NCI-H2081 (cell line): ENCODE results near the gene OSBPL1A.
A peak's percentile ranks its signal among the peaks of the same experiment; 100 is the strongest.

Source experiments
- DNase-seq, 2 experiments: peaks; one replicate each; lab custom pipeline; 2025; lab: John Stamatoyannopoulos, UW

The OSBPL1A gene

DNA sequence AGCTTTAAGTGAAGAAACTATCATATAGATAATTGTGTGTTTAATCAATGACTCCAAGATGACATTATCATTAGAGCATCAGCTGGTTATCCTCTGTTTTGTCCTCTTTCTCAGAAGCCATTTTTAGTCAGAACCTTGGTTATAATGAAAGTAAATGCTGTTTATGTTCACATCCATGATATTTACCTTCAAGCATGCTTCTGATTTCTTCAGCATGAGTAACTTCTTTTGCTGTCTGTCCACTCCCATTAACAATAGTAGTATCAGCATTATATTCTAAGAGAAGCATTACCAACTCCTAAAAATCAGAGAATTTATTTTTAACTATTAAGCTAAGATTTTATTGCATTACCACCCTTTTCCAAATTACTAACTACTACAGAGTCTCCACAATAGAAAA lies 56.3 kb downstream of the OSBPL1A start:
- no peak for DNase-seq

DNA sequence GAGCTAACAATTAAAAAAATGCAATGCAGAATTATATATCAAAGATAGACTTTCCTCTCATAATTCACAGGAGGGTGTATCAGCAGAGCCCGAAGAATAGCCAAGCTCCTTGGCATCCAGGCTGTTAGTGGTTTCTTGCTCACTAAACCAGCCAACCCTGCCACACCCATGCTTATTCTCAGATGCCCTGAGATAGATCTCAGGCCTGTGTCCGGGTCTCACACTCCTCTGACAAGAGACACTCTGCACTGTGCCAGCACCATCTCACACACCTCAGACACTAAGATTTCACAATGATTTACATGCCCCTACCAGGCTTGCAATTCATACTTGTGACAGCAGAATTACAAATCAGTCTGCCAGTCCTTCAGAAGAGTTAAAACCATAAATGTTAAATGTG lies 64.5 kb downstream of the OSBPL1A start:
- no peak for DNase-seq

DNA sequence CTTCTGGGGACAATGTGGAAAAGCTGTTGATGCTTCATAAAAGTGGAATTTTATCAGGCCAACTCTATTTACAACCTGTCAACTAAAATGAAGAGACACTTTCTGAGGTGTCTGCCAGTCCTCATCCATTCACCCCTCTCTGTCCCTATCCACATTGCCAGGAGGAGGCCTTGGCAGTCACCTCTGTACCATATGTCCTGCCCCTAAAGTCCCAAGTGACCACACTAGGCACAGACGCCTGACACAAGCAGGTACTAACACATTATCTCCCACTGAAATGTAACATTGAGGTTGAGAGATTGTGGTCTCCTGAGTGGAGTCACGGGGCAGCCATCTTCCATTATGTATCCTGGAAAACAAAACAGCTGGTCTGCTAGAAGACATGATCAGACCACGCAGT lies 71.4 kb downstream of the OSBPL1A start:
- DNase-seq, result no peak

DNA sequence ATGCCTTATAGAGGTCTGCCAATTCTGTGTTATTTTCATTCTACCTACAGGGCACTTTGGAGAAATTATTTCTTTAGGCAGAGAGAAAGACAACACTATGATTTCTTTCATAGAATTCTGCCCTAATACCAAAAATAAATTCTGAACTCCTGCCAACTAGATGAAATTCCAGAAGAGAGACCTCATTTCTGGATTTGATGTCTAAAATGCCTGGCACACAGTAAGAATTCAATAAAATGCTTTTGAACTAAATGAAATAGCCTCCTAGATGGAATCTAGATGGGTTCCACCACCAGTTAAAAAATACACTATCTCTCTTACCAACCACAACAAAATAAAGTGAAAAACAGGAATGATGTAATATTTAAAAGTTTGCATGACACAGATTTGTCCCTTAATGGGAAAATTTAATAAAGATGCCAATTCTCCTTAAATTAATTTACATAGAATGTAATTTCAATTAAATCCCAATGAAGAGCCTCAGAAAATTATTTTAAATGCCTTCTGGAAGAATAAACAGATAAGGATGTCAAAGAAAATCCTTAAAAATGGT lies 75.0 kb downstream of the OSBPL1A start:
- no peak for DNase-seq

DNA sequence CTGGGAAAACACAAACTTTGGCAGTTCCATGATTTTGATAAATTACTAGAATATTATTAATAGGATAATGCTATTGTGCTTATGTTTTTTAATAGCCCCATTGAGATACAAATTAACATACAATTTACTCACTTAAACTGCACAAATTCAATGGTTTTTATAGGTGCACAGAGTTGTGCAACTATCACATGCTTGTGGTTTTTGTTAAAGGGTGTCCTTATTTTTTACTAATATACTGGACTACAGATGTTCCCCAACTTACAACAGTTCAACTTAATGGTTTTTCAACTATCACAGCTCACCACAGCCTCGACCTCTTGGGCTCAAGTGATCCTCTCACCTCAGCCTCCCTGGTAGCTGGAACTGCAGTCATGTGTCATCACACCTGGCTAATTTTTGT lies 76.6 kb downstream of the OSBPL1A start:
- DNase-seq, result no peak

DNA sequence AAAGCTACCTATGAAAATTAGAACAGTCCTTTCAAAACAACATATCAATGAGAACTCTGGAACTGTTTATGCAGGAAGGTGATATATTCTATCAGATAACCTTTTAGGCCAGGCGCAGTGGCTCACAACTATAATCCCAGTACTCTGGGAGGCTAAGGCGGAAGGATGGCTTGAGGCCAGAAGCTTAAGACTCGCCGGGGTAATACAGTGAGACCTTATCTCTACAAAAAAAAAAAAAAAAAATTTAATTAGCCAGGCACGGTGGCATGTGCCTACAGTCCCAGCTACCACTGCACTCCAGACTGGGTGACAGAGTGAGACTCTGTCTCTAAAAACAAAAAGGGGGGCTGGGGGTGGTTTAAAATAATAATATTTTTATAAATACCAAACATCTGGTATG lies 77.9 kb downstream of the OSBPL1A start:
- DNase-seq, result no peak

DNA sequence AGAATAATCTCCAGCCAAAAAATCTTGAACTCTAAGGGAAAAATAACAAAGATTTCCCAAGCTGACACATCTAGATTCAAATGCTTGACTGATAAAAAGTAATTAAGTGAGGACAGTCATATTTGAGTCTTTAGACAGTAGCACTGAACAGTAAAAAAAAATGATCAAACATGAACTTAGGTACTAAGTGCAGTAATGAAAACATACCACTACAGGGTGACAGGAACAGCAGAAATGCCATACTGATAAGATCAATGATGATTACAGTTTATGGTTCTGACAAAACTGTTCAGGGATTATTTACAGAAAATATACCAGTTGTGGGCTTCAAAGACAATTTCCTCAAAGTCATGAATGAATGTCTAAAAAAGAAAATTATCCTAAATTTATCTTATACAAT lies 80.3 kb downstream of the OSBPL1A start:
- no peak for DNase-seq

DNA sequence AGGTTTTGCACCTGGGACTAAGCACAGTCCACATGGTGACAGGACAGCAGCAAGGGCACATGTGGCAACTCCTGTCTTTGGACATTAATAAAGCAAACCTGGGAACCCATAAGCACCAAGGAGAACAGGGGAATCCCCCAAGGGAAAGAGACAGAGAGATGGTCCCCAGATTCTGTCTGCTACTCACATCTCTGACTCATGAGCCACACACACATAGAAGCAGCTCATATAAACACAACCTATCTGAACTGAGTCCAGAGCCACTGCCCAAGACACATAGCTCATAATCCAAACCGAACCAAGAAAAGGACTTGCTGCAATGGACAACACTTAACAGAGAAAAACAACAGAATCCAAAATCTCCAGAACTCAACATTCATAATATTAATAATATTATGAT lies 82.5 kb downstream of the OSBPL1A start:
- DNase-seq, result no peak

DNA sequence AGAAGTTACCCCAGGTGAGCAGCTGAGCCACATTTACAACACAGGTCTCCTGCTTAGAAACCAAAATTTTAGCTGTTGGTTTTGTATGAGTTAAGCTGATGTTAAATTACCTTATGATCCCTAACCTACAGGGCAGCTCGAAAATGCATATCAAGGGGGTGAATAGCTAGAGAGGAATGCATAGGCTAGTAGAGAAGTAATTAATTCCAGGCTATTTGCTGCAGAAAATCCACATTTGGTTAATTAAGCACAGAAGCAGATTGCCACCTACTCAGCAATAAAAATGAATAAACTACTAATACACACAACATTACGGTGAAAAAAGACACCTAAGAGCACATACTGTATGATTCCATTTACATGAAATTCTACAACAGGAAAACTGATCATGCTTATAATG lies 91.4 kb downstream of the OSBPL1A start:
- DNase-seq, result no peak

DNA sequence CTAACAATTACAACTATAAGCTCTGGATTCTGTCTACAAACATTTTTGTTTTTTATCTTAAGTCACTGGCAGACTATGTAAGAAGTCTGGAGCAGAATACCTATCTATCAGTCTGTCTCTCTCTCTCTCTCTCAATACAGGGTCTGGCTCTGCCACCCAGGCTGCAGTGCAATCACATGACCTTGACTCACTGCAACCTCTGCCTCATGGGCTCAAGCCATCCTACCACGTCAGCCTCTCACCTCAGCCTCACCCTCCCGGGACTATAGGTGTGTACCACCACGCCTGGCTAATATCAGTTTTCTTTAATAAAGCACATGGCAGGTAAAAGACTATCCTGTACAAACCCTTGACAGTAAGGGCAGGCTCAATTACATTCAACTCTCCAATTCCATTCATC lies 96.9 kb downstream of the OSBPL1A start:
- no peak for DNase-seq

DNA sequence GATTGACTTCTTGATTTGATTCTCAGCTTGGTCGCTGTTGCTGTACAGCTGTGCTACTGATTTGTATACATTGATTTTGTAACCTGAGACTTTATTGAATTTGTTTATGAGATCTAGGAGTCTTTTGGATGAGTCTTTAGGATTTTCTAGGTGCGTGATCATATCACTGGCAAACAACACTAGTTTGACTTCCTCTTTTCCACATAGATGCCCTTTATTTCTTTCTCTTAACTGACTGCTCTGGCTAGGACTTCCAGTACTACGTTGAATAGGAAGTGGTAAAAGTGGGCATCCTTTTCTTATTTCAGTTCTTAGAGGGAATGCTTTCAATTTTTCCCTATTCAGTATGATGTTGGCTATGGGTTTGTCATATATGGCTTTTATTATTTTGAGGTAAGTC lies 101.3 kb downstream of the OSBPL1A start:
- DNase-seq, result no peak

DNA sequence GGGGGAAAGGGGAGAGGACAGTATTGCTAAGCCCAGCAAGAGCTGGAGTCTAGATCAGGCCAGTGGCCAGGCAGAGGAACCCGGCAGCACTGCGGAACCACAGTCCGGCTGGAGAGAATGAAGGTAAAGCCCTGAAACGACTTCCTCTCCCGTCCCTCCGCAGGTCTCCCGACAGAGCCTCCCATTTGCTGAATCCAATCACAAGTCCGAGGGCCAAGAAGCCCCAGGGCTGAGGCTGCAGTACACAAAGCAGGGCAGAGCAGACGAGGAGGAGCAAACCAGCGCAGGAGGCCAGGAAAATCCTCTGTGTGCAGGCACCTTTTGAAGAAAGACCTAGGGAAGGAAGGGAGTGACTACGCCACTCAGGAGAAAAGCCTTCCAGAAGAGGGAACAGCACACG lies 104.4 kb downstream of the OSBPL1A start:
- DNase-seq, result no peak

DNA sequence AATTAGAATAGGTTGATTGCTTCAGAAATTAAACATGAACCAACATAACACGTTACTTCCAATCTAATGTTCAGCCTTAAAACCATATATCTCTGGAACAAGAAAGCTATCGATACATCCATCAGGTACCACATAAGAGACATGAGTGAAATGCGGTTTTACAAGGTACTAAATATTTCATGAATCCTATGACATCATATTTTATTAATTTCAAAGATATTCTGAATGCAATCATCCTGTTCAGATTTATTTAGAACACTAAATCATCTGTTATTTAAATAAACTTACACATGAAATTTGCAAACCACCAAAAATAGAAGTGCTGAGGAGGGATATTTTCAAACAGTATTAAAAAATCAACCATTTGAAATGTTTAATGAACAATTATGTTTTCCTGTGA lies 119.0 kb downstream of the OSBPL1A start:
- no peak for DNase-seq

DNA sequence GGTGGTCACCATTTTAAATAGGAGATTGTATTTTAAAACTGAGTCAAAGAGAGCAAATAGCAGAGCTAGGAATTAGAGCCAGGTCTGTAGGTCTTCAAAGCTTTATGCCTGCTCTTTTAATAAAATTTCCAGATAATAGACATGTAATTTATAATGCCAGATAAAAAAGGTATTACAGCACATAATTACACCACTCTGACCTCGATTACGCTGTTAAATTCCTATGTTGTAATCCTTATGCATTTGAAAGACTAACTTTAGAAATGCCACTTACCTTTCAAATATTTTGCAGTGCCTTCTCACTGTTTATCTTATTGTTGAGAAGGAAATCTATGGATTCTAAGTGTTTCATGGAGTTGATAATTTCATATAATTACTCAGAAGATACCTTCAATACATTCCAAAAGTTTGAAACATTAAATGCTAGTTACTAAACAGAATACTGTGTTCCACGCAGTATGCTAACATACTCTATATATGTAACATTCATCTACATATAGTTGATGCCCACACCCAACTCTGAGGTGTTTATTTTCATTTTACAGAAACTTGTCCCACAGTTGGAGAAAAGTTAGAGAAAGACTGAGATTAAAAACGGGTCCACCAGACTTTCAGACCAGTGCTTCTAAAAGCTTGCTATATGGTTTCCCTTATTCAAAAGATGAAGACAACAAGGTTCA lies 120.0 kb downstream of the OSBPL1A start:
- DNase-seq, result no peak

DNA sequence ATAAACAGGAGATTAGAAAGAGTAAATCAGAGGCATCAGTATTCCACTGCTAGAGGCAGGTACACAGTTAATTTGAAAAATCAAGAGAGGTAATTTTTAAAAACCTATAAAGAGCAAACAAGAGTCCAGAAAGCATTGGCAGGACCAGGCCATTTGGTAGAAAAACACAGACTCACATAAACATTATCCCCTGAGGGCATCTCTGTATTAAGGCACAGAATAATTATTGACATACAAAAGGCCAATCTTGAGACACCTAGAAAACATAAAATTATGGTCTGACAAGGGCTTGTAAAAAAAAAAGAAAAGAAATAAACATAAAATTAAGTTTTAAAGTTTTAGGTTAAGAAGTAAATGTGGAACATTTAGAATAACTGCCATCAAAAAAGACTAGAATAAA lies 120.6 kb downstream of the OSBPL1A start:
- no peak for DNase-seq

DNA sequence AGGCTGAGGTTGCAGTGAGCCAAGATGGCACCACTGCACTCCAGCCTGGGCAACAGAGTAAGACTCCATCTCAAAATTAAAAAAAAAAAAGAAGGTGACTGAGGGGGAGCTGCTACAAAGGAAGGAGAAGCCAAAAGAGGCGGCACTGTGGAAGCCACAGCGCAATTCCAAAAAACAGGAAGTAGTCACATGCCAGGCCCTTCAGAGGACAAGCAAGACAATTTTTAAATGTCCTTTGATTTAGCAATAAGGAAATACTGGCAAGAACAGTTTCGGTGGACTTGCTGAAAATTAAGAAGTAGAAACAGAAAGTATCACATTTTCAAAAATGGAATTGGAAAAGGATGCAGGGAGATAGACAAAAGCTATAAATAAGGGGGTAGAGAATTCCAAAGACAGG lies 122.8 kb downstream of the OSBPL1A start:
- no peak for DNase-seq

DNA sequence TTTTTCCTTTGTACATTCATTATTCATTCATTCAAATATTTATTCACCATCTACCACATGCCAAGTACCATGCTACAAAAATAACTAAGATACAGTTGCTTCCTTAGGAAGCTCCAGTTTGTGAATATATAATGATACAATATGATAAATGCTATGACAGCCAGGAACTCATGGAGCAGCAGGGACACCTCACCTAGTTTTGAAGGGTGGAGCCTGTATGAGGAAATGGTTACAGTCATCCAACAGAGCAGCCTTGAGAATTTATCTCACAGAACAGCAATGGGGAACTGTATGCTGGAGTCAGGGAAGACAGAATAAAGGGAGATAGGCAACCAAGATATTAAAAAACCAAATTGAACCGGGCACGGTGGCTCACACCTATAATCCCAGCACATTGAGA lies 124.0 kb downstream of the OSBPL1A start:
- DNase-seq, result no peak

DNA sequence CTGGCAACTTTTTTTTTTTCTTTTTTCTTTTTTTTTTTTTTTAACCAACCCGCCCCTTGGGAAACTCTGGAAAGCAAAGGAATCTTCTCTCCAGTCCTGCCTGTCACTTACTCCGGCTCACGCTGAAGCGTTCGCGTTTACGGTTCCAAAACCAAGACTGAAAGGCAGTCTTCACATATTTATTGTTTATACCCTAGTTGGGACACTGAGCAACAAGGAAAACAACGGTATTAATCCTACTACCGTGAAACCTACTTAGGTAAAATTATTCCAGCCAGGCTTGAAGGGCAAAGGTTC lies 125.4 kb downstream of the OSBPL1A start:
- no peak for DNase-seq

DNA sequence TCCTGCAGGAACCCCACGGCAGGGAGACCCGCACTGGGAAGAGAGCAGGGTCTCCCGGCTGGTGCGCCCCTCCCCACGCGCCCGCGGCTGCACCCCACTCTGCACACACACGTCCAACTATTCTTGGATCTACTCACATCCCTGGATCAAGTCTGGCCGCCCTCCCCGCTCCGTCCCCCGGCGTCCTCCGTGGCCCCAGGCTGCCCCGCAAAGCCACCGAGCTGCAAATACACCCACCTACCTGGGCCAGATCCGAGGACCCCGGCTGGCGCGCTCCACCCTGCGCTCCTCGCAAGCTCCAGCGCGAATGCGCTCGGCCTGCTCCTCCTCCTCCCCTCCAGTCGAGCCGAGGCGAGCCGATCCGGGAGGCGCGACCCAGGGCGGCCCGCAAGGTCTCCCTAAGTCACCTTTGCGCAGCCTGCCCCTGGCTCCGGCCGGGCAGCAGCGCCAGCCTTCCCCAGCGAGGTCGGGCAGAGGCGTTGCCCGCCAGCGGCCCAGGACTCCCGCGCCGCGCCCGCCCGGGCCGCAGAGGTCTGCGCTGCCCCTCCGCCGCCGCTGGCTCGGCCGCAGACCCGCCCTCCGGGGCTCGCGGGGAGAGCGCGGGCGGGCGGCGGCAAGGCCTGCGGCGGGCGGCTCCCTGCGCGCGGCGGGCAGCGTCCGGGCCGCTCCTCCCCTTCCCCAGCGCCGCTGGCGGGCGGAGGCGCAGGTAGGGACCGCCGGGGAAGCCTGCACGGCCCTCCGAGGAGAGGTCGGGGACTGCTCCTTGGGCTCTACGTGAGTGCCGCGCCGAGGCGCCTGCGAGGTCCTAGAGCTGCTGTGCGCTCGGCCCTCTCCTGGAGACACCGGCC lies 126.0 kb downstream of the OSBPL1A start:
- DNase-seq, result peak; percentile 37 to 59

DNA sequence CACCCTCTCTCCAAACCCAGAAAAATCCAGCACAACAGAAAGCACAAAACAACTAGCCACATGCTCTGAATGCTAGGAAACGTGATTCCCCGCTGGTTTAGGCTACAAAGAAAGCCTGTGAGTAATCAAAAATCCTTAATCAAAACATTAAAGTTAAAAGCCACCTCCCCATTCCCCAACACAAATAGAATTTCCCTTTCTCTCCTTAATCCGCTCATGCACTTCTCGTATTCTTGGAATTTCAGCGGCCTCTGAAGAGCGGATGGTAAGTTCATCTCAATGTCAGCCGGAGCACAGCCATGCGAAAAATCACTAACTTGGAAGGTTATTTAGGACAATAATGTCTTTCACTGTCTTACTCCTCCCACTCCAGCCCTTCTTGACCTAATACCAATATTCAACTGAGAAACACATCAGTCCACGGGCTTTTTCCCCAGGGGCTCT lies 126.7 kb downstream of the OSBPL1A start:
- DNase-seq, result no peak

DNA sequence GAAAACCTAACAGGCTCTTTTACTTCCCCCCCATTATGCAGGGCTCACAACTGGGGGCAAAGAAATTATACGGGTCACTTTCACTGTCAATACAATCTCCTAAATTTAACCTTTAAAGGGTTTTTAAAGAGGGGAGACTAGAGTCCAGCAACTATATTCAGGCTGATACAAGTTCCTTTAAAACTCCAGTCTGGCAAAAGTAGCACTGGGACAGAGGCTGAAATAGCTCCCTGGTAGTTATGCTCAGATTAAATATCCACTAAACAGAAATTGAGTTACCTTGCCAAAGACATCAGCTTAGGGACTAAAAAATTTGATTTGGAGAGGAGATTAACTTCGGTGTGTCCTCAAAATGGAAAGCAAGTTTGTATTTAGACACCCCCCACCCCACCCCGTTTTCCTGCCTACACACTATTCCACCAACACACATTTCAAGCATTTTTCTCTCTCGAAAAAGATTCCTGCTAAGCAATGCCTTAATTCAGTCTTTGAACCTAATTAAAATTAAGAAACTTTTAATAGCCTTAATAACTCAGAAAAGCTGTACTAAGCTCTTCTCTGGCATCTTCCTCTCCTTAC lies 127.2 kb downstream of the OSBPL1A start:
- DNase-seq, result no peak

DNA sequence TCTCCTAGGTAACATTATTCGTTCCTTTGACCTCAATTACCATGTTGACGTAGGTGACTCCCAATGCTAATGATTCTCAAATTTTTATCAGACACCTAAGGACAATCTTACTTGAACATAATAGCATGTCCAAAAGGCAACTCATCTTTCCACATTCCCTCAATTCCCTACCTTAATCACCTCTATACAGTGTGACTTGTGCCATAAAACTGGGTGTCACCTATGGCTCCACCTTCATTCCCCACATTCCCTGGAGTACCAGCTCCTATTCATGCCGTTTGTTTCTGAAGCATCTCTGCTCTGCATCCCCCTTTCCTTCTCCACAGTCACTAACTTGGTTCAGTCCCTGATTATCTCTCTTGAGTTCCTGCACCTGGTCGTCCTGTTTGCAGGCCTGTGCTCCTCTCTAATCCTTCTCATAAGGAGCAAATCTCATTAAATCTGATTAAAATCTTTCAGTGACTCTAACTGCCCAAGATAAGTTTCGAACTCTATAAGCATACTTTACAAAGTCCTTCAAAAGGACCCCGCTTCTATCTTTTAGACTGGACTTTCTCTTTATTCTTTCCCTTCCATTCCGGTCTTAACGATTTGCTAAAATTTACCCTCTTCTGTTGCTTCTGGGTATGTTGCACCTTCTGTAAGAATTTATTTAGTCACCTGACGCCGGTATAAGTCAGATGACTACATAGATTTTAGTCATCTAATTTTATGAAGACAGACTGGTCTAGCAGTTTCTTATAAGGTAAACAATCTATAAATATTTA lies 128.7 kb downstream of the OSBPL1A start:
- no peak for DNase-seq
